ENCODE measurements around the gene PRKCA.

DNA sequence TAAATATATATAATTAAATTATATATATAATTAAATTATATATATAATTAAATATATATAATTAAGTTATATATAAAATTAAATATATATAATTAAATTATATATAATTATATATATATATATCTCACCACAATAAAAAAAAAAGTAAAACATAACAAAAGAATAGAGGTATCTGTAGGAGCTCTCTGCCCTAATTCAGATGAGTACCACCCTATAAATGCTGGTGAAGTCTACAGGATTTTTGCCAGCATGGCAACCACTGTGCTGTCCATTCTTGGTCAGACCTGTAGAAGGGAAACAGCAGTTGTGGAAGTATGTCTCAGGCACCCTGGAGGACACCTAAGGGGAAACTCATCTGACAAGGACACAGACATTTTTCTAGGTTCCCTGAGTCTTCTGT lies 259.7 kb downstream of the PRKCA start:
- TF ChIP-seq, protein P1, sequence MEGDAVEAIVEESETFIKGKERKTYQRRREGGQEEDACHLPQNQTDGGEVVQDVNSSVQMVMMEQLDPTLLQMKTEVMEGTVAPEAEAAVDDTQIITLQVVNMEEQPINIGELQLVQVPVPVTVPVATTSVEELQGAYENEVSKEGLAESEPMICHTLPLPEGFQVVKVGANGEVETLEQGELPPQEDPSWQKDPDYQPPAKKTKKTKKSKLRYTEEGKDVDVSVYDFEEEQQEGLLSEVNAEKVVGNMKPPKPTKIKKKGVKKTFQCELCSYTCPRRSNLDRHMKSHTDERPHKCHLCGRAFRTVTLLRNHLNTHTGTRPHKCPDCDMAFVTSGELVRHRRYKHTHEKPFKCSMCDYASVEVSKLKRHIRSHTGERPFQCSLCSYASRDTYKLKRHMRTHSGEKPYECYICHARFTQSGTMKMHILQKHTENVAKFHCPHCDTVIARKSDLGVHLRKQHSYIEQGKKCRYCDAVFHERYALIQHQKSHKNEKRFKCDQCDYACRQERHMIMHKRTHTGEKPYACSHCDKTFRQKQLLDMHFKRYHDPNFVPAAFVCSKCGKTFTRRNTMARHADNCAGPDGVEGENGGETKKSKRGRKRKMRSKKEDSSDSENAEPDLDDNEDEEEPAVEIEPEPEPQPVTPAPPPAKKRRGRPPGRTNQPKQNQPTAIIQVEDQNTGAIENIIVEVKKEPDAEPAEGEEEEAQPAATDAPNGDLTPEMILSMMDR (IDR thresholded peaks at IDR 0.05) = no peak
- TF ChIP-seq POLR2A (IDR thresholded peaks at IDR 0.05) (no peak), EP300 (IDR thresholded peaks at IDR 0.05) (no peak)
